Measurements from ENCODE around the gene CDH26.

The CDH26 gene

DNA sequence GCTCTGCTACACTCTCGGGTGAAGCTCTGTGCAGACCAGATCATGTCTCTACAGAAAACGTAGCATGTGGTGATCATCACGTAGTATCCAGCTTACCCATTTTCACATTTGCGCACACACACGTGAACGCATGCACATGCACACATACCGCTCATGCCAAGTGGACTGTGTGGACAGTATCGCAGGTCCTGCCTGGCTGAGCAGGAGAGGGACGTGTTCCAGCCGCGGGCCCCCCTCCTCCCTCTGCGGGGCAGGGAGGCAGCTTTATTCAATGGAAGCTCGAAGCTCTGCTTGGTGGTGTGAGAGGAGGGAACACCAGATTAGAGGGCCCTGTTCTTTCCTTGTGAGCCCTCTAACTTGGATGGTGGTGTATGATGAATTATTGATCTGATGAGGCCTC is 51.1 kb downstream of the CDH26 start:
- no peak for DNase-seq (ENCODE audit: low read depth)
- H3K4me3 ChIP-seq (ENCODE audit: low read depth, low read length): no peak overlapping the region
- TF ChIP-seq, protein P1, sequence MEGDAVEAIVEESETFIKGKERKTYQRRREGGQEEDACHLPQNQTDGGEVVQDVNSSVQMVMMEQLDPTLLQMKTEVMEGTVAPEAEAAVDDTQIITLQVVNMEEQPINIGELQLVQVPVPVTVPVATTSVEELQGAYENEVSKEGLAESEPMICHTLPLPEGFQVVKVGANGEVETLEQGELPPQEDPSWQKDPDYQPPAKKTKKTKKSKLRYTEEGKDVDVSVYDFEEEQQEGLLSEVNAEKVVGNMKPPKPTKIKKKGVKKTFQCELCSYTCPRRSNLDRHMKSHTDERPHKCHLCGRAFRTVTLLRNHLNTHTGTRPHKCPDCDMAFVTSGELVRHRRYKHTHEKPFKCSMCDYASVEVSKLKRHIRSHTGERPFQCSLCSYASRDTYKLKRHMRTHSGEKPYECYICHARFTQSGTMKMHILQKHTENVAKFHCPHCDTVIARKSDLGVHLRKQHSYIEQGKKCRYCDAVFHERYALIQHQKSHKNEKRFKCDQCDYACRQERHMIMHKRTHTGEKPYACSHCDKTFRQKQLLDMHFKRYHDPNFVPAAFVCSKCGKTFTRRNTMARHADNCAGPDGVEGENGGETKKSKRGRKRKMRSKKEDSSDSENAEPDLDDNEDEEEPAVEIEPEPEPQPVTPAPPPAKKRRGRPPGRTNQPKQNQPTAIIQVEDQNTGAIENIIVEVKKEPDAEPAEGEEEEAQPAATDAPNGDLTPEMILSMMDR (IDR thresholded peaks at IDR 0.05; ENCODE audit: low read depth, low read length, missing control alignments): no peak

DNA sequence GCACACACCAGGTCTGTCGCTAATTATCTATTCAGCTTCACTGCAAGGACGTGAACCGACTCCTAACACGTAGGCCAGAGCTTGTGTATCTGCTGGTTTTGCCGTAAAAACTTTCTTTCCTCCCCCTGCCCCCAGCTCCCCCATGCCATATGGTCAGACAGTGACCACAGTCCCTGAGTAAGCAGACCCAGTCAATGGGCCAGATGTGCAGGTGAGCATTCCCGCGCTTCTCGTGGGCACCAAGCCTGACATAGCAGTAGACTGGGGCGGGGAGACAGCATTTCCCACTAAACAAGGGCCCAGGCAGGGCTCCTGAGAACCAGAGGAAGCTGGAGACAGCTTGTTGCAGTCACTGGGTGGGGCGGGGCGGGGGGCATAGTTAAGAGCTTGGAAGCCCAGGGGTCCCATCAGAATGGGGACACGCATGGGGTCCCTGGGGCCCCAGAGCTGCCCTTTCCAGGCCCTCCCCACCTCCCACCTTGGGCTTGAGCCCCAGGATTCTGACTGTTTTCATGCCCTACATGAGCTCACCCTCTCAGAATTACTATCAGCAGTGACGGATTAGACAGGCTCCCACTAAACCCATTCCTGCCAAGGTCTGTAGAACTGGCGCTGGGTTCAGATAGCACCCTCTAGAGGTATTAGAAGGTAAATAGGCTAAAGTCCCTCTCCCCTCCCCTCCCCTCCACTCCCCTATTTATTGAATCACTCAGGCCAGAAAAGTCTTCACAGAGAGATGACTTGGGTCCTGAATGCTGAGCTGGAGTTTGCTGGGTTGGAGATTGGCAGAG is 51.8 kb downstream of the CDH26 start:
- H3K4me3 ChIP-seq (ENCODE audit: low read depth, low read length): no peak overlapping the region
- TF ChIP-seq, protein P1 (IDR thresholded peaks at IDR 0.05; ENCODE audit: low read depth, low read length, missing control alignments): peak; percentile 48
- DNase-seq (ENCODE audit: low read depth): no peak

DNA sequence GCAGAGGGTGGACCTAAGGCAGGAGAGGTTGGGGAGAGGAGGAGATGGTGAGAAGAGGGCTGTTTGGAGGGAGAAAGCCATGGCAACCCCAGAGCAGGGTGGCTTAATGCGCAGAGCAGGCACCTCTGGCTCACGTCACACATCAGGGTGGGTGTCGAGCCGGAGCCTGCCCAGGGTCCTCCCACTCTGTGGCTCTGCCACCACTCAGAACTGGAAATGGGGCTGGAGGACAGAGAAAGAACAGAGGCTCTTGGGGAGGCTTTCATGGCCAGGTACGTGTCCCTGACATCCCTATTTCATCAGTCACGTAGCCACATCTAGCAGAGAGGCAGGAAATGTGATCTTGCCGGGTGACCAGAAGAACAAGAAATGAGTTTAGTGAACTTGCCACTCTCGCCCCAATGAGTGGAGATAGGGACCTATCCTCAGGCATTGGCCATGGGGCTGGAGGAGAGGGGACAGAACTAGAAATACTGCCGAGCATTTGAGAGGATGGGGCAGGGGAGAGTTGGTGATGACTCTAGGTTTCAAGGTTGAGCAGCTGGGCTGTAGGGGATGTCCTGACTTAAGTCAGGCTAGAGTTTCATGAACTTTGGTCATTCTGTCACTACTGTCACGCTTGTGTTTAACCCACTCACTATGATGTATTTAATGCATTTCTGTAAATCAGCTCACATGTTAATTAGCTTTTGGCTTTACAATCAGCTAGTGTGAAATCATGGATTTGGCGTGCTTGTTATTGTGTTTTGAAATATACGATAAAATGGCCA is 52.7 kb downstream of the CDH26 start:
- no peak overlapping the region for H3K4me3 ChIP-seq (ENCODE audit: low read depth, low read length)
- TF ChIP-seq, protein P1 (IDR thresholded peaks at IDR 0.05; ENCODE audit: low read depth, low read length, missing control alignments): no peak
- no peak for DNase-seq (ENCODE audit: low read depth)

DNA sequence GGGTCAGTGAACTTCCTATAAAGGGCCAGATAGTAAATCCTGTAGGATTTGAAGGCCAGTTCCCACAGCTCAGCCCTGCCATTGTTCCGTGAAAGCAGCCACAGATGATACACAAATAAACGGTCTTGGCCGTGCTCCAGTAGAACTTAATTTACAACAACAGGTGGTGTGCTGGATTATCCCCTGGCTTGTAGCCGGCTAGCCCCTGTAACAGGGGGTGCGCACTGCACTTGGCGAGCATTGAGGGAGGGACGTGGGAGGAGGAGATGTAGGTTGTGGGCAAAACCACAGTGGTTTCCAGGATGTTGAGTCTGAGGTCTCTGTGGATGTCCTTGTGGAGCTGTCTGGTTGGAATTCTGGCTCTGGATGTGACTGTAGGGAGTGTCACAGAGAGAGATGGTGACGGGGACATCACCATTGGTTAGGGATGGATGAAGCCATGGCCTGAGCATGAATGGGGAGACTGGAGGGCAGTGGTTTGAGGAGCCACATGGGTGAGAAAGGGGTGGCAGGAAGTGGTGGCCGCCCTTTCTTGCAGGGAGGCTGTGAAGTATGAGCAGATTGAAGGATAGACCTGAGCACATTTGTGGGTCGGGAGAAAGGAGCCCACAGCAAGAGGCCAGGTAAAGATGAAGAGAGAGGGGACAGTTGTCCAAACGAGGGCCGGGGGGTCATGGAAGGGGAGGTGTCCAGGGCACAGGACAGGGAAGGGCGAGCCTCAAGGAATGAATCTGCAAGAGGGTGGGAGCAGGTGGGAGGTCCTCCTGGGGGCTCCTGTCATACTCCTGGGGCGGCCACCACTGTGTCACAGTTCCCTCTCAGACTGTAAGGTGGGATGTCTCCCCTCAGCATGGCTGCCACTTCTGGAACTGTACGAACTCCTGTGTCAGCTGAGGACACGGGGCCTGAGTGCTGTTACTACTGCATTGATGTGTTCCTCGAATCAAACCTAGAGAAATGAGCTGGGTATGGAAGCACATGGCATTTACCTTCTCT is 53.6 kb downstream of the CDH26 start:
- no peak for DNase-seq (ENCODE audit: low read depth)
- TF ChIP-seq, protein P1 (IDR thresholded peaks at IDR 0.05; ENCODE audit: low read depth, low read length, missing control alignments): no peak
- H3K4me3 ChIP-seq (ENCODE audit: low read depth, low read length): no peak overlapping the region

DNA sequence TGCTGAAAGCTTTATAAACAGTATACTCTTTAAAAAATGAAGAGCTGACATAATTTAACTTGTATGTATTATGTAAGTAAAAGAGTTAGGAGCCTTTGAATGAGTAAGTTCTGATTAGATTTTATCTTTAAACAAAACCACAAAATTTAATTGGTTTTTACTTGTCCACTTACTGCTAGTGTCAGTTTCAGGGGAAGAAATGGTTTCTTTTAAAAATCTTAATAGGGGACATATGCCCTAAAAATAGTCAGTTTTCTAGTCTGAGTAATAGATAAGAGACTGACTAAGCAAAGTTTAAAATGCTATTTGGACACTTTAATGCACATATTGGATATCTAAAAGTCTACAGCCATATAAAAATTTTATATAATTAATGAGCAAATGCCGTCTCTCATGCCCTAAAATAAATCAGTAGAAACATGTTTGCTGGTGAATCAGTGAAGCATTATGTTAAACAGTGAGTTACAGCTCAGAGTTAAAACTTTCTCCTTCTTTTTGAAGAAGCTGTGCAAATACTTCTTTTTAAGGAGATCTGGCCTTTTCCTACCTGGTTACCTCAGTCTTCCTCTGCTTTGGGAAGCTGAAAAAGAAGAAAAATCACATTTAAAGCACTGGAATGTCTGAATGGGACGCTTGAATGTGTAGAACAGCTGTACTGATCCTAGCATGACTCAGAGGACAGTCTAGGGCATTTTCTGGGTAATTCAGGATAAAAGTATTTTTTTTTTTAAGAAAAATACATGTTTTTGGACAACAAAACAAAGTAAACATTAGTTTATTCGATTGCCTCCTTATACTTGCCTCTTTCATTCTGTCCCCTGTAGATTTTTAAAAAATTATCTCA is 55.3 kb downstream of the CDH26 start:
- DNase-seq (ENCODE audit: low read depth): no peak
- TF ChIP-seq, protein P1 (IDR thresholded peaks at IDR 0.05; ENCODE audit: low read depth, low read length, missing control alignments): no peak
- H3K4me3 ChIP-seq (ENCODE audit: low read depth, low read length): no peak overlapping the region

DNA sequence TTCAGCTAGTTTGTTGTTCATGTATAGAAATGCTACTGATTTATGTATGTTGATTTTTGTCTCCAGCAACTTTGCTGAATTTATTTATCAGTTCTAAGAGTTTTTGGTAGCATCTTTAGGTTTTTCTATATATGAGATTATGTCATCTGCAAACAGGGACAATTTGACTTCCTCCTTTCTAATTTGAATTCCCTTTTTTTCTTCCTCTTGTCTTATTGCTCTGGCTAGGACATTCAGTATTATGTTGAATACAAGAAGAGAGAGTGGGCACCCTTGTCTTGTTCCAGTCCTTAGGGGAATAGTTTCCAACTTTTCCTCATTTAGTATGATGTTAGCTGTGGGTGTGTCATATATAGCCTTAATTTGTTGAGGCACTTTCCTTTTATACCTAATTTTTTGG is 58.2 kb downstream of the CDH26 start:
- no peak for DNase-seq (ENCODE audit: low read depth)
- TF ChIP-seq, protein P1 (IDR thresholded peaks at IDR 0.05; ENCODE audit: low read depth, low read length, missing control alignments): no peak
- no peak overlapping the region for H3K4me3 ChIP-seq (ENCODE audit: low read depth, low read length)

Measured in GM12864 (cell line).